GM19467 (cell line): Measurements from ENCODE around the gene RACGAP1.

Experiments used
- ATAC-seq: cut with Tn5 transposase; IDR thresholded peaks from one replicate; pipeline ENCODE4 v1.9.1; 2021; ENCODE audit warnings: mild to moderate bottlenecking, moderate library complexity; ENCODE audit not compliant: unreplicated experiment

The RACGAP1 gene, protein sequence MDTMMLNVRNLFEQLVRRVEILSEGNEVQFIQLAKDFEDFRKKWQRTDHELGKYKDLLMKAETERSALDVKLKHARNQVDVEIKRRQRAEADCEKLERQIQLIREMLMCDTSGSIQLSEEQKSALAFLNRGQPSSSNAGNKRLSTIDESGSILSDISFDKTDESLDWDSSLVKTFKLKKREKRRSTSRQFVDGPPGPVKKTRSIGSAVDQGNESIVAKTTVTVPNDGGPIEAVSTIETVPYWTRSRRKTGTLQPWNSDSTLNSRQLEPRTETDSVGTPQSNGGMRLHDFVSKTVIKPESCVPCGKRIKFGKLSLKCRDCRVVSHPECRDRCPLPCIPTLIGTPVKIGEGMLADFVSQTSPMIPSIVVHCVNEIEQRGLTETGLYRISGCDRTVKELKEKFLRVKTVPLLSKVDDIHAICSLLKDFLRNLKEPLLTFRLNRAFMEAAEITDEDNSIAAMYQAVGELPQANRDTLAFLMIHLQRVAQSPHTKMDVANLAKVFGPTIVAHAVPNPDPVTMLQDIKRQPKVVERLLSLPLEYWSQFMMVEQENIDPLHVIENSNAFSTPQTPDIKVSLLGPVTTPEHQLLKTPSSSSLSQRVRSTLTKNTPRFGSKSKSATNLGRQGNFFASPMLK

DNA sequence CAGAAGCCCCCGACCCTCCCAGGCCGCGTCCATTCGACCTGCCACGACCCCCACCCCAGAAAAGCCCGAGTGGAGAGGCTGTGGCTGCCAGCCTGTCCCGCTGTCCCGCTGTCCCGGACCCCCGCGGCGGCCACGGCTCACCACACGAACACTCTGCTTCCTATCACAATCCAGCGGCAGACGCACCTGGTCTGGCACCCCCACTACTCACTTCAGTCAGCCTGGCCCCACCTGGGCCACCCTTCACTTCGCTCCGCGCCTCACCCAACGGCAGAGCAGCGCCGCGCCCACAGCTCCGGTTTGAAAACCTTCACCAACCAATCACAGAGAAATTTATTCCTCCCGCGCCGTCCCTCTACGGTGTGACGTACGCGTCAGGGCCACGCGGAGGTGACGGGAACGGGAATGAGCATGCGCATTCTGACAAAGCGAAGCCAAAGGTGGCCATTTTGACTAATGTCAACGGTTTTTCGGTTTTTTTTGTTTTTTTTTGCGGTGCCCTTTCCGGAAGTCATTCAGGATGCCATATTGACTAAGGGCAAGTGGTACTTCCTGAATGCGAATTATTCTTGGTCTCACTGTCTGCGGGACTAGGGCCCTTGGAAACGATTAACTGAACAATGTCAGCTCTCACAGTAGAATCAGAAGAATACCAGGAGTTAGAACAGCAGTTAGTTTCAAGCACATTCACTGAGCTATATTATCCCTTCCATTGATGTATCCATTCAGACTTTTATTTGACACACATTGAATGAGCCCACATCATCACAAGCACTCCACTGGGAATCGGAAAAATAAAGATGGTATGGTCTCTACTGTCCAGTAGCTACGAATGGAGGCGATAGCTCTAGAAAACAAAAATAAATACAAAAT is at the start of gene RACGAP1:
Gene RACGAP1, minus strand, starts transcription at position 308 of the 873 bp plus-strand sequence. CDS start 8,779 bp downstream, outside the sequence.
- peak; percentile 97 for ATAC-seq

DNA sequence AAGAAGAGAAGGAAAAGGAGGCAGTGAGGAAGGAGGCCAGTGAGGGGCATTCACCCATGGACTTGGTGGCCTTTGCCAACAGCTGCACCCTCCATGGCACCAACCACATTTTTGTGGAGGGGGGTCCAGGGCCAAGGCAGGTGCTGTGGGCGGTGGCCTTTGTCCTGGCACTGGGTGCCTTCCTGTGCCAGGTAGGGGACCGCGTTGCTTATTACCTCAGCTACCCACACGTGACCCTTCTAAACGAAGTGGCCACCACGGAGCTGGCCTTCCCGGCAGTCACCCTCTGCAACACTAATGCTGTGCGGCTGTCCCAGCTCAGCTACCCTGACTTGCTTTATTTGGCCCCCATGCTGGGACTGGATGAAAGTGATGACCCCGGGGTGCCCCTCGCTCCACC is 48.4 kb upstream of the RACGAP1 start:
- ATAC-seq = no peak

DNA sequence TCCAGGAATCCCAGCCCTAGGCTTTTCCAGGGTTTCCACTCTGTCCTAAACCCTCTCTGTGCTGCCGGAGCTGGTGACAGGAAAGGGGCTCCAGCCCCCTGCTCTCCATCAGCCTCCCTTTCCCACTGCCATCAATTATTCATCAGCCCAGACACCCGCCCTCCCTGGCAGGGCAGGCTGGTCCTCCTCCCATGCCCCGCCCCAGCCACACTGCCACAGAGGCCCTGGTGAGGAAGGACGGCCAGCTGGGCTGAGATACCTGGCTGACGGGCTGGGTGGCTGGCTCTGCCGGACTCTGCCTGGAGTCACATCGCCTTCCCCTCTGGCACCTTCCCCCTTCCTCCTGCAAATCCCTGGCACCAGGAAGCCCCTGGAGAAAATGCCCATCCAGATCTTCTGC is 47.9 kb upstream of the RACGAP1 start:
- no peak for ATAC-seq

DNA sequence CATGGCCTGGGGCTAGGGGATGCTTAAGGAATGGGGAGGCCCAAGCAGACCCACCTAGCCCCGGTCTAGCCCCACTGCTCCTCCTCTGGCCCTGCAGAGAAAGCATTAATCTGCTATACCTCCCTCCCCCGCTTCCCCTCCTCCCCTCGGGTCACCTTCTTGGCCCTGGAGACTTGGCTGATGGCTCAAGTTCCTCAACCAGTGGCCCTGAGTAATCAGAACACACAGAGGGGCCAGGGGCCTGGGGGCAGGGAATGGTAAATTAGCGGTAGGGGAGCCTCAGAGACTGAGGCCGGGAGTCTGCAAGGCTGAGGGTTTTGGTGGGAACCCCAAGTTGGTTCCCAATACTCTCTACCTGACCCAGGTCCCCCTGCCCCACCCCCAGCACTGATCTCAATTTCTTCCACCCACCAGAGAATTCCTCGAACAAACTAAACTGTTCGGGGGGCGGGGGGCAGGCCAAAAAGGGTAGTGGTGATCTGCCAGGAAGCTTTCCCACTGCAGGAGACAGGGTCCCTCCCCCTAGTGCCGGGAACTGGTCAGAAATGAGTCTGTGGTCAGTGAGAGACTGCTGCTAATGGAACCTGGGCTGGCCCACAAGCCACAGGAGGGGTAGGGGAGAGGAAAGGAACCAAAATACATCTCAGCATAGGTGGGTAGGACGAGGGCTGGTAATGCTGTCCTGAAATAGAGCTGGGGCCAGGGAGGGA is 47.1 kb upstream of the RACGAP1 start:
- ATAC-seq = no peak

DNA sequence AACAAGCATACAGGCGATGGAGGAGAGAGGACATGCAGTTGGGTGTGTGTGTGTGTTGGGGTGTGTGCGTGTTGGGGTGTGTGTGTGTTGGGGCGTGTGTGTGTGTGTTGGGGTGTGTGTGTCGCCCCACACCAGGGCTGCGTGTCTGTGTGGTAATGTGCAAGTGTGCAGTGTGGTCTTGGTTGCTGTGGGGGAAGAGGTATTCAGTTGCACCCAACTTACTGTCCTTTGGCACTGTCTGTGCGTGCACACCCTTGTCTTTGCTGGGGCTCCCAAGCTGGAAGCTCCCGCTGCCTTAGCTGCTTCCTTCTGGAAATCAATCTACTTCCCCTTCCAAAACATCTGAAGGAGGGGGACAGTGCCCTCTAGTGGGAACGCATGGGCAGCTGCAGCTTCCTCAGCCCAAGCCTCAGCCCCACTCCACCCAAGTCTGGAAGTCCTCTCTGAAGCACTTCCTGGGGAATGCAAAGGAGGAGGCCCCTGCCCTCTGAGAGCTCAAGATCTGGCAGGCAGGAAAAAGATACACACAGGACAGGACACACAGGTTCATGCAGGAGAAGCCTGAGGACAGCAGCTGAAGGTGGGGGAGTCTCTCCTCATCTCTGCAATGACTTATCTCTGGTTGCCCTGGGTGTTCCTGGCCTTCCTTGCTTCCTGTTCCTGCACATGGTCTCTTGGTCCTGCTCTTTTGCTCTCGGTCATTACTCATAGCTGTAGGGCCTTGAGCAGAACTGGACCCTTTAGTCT is 45.2 kb upstream of the RACGAP1 start:
- no peak for ATAC-seq

DNA sequence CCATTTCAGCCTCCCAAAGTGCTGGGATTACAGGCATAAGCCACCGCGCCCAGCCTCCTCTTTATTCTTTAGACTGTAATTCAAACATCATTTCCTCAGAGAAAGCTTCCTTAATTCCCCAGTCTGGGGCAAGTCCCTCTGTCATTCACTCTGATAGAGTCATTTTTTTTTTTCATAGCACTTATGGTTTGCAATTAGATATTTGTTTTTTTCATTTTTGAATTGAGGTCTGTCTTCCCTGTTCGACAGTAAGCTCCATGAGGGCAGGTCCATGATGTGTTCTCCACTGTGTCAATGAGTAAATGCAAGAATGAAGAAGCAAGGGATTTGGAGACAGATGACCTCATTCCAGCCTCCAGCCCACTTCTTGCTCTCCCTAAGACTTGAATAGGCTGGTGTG is 44.2 kb upstream of the RACGAP1 start:
- no peak for ATAC-seq

DNA sequence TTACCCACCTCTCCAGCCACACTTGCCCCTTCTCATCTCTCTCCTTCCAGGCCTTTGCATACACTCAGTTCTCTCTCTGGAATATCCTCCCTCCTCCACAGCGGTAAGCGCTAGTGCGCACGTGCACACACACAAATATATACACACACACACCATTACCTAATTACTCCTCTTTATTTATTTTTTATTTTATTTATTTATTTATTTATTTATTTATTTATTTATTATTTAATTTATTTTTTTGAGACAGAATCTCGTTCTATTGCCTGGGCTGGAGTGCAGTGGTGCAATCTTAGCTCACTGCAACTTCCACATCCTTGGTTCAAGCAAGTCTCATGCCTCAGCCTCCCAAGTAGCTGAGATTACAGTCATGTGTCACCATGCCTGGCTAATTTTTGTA is 43.8 kb upstream of the RACGAP1 start:
- no peak for ATAC-seq

DNA sequence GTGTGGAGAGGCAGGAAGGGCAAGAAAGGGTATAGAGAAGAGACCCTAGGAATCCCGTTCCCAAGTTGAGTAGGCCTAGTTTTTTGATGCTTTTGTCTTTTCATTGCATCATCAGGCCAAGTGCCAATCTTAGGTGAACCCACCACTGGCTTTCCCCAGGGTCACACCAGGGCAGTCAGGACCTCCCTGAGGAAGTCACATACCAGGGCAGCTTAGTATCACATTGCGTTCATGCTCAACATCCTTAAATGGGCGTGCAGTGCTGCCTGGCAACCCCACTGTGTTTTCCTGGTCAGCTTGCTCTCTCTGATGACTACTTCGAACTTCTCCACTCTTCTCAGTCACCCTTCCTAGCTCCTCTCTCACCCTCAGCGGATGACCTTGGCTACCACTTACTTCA is 41.1 kb upstream of the RACGAP1 start:
- ATAC-seq = no peak

DNA sequence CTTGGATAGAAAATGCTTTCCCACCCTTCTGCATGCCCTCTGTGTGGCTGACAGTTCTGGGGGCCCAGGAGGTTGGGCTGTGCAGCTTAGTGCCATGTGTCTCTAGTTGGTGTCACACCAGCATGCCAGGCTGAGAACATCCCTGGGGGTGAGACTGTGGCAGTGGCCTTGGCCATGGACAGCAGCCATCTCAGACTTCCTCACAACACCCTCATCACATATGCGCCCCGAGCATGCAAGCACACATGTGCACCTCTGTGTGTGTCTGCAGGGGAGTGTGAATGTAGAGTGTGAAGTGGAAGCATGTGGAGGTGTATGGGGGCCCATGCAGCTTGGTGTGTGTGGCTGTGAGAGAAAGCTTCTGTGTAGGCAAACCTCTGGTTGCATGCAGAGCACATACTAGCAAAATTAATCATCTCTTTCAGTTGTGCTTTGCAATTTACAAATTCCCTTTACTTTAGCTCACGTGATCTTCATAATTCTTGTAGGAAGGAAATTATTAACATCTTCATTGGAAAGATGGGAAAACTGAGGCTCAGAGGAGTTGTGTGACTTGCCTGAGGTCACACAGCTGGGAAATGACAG is 40.5 kb upstream of the RACGAP1 start:
- no peak for ATAC-seq

DNA sequence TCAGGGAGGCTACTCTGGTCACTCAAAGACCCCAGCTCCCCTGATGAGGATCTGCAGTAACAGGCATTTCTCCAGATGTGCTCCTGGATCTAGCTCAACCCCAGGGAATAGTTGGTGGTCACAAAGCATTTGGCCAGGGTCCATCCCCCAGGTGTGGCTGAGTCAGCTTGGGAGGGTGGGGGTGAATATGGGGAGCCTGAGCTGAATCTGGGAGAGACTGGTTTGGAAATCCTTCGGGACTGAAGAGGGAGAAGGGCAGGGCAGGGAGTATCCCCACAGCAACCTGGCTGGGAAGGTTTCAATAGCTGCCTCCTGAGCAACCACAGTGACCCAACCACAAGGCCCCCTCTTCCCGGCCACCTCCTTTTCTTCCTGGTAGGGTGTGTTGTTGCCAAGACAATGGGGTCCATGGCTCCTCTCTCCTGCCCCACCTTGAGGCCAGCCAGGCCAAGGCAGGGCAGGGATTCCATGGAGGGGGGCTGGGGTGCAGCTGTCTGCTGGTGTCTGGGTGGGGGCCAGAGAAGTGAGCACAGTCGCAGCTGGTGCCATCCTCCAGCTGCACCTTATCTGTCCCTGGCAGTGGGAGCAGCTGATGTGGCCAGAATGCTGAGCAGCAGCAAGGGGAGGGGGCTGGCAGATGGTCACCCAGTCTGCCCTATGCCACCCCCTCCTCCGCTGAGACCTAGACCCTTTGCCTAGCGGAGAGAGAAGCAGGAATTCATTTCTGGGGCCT is 37.6 kb upstream of the RACGAP1 start:
- ATAC-seq = no peak

DNA sequence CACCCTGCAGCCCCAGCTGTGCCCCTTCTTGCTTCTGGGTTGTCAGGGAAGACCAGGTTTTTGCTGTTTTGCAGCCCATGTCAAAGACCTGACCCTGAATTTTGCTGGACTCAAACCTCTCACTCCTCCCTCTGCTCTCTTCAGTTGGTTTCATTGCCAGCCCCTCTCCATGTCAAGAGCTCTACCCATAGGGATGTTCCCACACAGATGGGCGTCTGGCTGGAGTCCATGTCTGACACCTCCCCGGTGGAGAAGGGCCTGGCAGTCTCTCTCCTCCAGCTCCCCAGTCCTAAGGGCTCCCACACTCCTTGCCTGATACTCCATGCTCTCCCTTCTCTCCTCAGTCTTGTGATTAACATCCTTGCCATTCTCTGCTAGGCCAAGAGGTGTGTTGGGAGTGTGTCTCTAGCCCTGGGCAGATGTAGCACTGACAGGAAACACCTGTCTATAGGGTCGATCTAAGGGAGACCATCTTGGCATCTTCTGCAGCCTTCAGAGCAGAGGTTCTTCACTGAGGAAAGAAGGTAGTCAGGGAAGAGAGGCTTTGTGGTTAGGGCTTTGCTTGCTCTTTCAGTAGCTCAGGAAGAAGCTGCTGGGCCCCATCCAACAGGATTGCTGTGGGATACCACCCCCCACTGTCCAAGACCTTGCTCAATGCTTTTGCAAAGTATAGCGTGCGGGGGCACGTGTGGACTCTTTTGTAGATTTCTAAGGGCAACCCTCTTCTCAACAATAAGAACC is 36.8 kb upstream of the RACGAP1 start:
- no peak for ATAC-seq

DNA sequence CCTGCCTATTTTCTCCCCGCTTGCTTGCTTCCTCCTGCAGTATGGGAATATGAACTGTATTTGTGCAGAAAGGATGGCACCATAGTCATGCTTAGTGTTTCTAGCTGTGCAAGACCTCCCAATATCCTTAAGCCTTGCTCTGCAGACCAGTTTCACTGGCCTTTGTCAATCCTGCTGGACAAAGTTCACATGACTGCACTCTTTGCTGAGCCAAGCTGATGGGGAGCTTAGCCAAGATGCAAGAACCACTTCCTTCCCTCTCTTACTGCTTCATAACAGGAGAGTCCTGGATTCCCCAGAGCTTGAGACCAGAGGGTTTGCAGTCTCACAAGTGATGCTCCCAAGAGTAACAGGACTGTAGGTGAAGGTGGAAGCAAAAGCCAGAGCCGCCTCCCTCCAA is 35.9 kb upstream of the RACGAP1 start:
- ATAC-seq = no peak

DNA sequence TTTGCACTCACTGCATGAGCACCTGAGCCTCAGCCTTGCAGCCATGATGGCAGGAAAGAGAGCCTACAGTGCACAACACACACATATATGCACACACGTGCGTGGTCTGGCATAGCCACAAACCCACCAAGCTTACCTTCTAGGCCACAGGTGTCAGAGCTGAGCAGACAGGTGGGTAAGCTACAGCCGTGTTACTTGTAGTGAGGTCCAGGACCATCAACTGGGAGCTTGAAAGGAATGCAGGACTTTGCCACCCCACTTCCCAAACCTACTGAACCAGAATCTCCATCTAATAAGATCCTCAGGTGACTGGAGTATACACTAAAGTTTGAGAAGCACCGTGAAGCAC is 34.8 kb upstream of the RACGAP1 start:
- no peak for ATAC-seq

DNA sequence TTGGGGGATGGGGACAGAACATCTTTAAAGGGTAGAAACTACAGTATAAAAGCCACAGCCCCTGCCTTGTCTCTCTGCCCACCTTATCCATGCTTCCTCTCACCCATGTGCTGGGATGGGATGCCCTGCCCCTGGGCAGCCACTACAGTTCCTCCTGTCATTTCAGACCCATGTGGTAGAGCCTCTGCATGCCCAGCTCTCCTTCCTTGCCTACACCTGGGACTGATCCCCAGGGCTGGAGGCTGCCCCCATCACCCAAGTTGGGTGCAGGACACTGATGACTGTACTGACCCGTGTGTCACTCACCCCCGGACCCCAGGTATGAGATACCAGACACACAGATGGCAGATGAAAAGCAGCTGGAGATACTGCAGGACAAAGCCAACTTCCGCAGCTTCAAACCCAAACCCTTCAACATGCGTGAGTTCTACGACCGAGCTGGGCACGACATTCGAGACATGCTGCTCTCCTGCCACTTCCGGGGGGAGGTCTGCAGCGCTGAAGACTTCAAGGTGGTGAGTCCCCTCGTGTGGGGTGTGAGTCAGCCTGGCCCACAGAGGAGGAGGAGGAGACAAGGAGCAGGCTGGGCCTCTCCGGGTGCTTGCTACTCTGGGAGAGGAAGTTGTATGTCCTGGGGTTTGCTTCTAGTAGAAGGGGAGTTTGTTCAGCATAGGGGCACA is 34.3 kb upstream of the RACGAP1 start:
- no peak for ATAC-seq

DNA sequence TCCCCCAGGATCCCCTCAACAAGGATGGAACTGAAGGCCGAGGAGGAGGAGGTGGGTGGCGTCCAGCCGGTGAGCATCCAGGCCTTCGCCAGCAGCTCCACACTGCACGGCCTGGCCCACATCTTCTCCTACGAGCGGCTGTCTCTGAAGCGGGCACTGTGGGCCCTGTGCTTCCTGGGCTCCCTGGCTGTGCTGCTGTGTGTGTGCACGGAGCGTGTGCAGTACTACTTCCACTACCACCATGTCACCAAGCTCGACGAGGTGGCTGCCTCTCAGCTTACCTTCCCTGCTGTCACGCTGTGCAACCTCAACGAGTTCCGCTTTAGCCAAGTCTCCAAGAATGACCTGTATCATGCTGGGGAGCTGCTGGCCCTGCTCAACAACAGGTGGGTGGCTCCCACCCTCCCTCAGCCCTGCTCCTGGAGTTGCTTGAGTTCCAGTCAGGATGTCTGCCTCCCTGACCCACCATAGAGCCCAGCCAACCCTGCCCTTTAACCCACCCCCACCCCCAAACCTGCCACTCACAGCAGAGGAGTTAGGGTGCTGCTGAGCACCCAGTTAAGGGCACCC is 33.5 kb upstream of the RACGAP1 start:
- no peak for ATAC-seq

DNA sequence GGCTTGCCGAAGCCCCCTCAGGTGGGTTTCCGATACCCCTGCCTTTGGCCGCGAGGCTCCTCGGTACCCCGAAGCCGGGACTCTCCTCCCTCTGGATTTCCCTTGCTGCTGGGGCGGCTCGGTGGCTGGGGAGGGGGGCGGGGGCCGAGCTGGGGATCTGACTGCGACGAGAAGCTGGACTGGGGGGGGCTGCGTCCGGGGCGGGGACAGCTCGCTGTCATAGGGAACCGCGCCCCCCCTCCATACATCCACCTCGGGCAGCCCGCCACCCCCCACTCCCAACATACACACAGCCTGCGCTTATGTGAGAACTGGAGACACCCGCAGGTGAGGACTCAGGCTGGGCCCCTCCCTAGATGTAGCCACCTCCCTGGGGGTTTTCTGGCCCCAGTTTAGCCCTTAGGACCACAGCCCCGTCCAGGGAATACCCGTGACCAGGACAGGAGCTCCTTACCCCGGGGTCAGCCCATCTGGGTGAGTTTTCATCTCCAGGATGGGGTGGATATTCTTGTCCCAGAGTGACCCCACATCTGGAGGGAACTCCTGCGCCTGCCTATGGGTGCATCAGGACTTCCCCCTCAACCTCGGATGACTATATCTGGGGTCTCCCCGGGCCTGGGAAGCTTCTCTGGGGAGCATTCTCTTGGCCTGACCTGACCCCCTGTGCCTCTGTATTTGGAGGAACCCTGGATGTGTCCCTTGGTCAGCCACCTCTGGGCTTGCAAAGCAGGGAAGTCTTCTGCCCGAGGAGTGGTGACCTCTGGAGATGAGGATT is 32.8 kb upstream of the RACGAP1 start:
- no peak for ATAC-seq
